Neural crest cell (in vitro differentiated cells): ENCODE measurements around the gene AICDA. TPM values are rescaled to one million over a fixed set of nuclear protein-coding genes. Genes with fewer than 3 reads are reported as not detected.
"Not testable (repeated sequence)": the region's sequence is repeated elsewhere in the genome, so short reads cannot be mapped to it uniquely, and the experiment has no call there.

Experiments used
- DNase-seq: peaks from one replicate; pipeline ENCODE4 v3.0.0; 2021; ENCODE audit warnings: low read depth, mixed read lengths, low spot score
- H3K27ac Mint-ChIP-seq: one replicate; pipeline ENCODE4 v1.8.0; 2021; ENCODE audit warnings: mild to moderate bottlenecking, mixed read lengths; ENCODE audit not compliant: unreplicated experiment
- H3K27me3 Mint-ChIP-seq: 2 replicates; pipeline ENCODE4 v1.8.0; 2021; ENCODE audit warnings: low read depth, mild to moderate bottlenecking, mixed read lengths
- H3K36me3 Mint-ChIP-seq: 2 replicates; pipeline ENCODE4 v1.8.0; 2021; ENCODE audit warnings: low read depth, mild to moderate bottlenecking, mixed read lengths
- H3K4me1 Mint-ChIP-seq: 2 replicates; pipeline ENCODE4 v1.8.0; 2021; ENCODE audit warnings: mixed read lengths
- H3K4me3 Mint-ChIP-seq: one replicate; pipeline ENCODE4 v1.8.0; 2021; ENCODE audit warnings: mild to moderate bottlenecking, mixed read lengths
- H3K9me3 Mint-ChIP-seq: 2 replicates; pipeline ENCODE4 v1.8.0; 2021; ENCODE audit warnings: mixed read lengths
- CTCF ChIP-seq: fragments of 200-600 bp; sonication (generic); conservative IDR thresholded peaks from 2 replicates; pipeline ENCODE4 v1.5.0; 2021; ENCODE audit warnings: antibody characterized with exemption, mild to moderate bottlenecking
- total RNA-seq: library from RNA; stranded (reverse); gene quantifications from 2 replicates; pipeline ENCODE4 v1.2.1, GENCODE V29; 2021

Gene AICDA
- total RNA-seq, 1 donor from 2014 or later = not detected

- H3K4me3 Mint-ChIP-seq = no peak overlapping the region
- peaks cover 3% of the 10 kb centered on the region for H3K4me1 Mint-ChIP-seq
- no peaks in the 10 kb centered on the region for H3K9me3 Mint-ChIP-seq
- no peaks in the 10 kb centered on the region for H3K36me3 Mint-ChIP-seq
- no peak for DNase-seq
- no peak for TF ChIP-seq CTCF
- no peaks in the 10 kb centered on the region for H3K27me3 Mint-ChIP-seq
- no peak overlapping the region for H3K27ac Mint-ChIP-seq
Measured at GRCh38 chr12:8584004-8584403, 28.7 kb downstream of the AICDA start.

GRCh38 chr12:8581098-8581784, 31.4 kb downstream of the AICDA start:
- Mint-ChIP-seq H3K4me3 (no peak overlapping the region), H3K27me3 (no peaks in the 10 kb centered on the region), H3K27ac (no peak overlapping the region), H3K9me3 (no peaks in the 10 kb centered on the region), H3K36me3 (no peaks in the 10 kb centered on the region), H3K4me1 (peaks cover 3% of the 10 kb centered on the region)
- TF ChIP-seq CTCF = no peak
- DNase-seq = no peak

- Mint-ChIP-seq H3K27ac (no peak overlapping the region), H3K9me3 (no peaks in the 10 kb centered on the region)
Measured at GRCh38 chr12:8577879-8578278, 34.8 kb downstream of the AICDA start.

GRCh38 chr12:8572507-8572906, 40.2 kb downstream of the AICDA start:
- TF ChIP-seq CTCF = no peak
- no peaks in the 10 kb centered on the region for H3K4me1 Mint-ChIP-seq
- no peak overlapping the region for H3K4me3 Mint-ChIP-seq
- DNase-seq = no peak
- no peak overlapping the region for H3K27ac Mint-ChIP-seq
- H3K27me3 Mint-ChIP-seq = no peaks in the 10 kb centered on the region
- no peaks in the 10 kb centered on the region for H3K36me3 Mint-ChIP-seq
- H3K9me3 Mint-ChIP-seq = no peaks in the 10 kb centered on the region

More at GRCh38 chr12:8577879-8578278, 34.8 kb downstream of the AICDA start:
- no peak for DNase-seq
- no peak overlapping the region for H3K4me3 Mint-ChIP-seq
- H3K36me3 Mint-ChIP-seq = no peaks in the 10 kb centered on the region
- H3K27me3 Mint-ChIP-seq = no peaks in the 10 kb centered on the region
- peak; percentile 23 for TF ChIP-seq CTCF
- peaks cover 3% of the 10 kb centered on the region for H3K4me1 Mint-ChIP-seq

GRCh38 chr12:8566525-8566924, 46.1 kb downstream of the AICDA start:
- Mint-ChIP-seq H3K4me3 (no peak overlapping the region), H3K36me3 (no peaks in the 10 kb centered on the region), H3K27me3 (no peaks in the 10 kb centered on the region), H3K27ac (no peak overlapping the region), H3K9me3 (peaks cover 3% of the 10 kb centered on the region), H3K4me1 (peaks cover 3% of the 10 kb centered on the region)
- no peak for TF ChIP-seq CTCF
- DNase-seq = no peak

- H3K27ac Mint-ChIP-seq, H3K4me1 Mint-ChIP-seq, DNase-seq, H3K36me3 Mint-ChIP-seq, H3K27me3 Mint-ChIP-seq, H3K4me3 Mint-ChIP-seq, H3K9me3 Mint-ChIP-seq: not testable (repeated sequence)
Measured at GRCh38 chr12:8566052-8566451, 46.6 kb downstream of the AICDA start.
